GM19025 (cell line): ENCODE data around the gene C4BPB.
"Not testable (repeated sequence)": the region's sequence is repeated elsewhere in the genome, so short reads cannot be mapped to it uniquely, and the experiment has no call there.

ENCODE experiments used
- ATAC-seq: cut with Tn5 transposase; IDR thresholded peaks from one replicate; pipeline ENCODE4 v1.9.1; 2021; ENCODE audit warnings: mild to moderate bottlenecking, low read depth, moderate library complexity; ENCODE audit not compliant: unreplicated experiment

C4BPB gene, protein sequence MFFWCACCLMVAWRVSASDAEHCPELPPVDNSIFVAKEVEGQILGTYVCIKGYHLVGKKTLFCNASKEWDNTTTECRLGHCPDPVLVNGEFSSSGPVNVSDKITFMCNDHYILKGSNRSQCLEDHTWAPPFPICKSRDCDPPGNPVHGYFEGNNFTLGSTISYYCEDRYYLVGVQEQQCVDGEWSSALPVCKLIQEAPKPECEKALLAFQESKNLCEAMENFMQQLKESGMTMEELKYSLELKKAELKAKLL

DNA sequence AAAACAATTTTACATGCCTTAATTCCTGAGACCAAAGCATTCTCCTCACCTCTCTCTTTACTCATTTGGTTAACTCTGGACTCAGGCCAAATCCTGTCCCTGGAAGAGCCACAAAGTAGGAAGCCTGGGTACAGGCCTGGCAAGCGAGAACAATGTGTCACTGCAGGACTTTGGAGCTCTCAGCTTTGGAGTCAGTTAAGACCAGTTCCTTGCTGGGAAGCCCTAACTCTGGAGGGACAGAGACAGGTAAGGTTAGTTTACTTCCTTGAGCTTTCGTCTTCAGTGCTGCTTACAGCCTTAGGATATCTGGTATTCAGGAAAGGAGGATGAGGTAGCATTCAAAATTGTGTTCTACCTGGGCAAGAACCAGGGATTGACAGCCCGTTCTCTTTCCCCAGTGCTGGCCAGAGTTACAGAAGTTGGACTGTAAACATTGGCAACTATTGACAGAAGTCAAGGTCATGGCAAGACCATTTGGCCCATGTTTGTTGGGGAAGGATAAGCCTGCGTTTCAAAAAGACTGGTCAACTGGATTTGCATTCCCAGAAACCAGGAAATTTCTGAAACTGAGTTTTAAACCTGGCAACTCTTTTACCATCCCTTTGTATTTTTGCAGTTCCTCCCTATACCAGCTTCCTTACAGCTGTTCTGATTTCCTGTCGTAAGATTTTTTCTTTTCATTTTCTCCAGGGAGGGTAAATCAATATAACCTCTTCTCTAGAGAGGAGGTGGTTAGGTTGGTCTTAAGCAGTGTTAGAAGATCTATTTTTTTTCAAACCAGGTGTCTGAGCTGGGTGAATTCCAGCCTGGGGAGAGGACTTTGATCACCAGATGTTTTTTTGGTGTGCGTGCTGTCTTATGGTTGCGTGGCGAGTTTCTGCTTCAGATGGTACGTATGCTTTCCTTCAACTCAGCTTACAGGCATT is at the start of gene C4BPB:
Gene C4BPB, plus strand, starts transcription at position 160 of the 926 bp plus-strand sequence. Its CDS starts 672 bp downstream, at position 832.
- no peak for ATAC-seq

DNA sequence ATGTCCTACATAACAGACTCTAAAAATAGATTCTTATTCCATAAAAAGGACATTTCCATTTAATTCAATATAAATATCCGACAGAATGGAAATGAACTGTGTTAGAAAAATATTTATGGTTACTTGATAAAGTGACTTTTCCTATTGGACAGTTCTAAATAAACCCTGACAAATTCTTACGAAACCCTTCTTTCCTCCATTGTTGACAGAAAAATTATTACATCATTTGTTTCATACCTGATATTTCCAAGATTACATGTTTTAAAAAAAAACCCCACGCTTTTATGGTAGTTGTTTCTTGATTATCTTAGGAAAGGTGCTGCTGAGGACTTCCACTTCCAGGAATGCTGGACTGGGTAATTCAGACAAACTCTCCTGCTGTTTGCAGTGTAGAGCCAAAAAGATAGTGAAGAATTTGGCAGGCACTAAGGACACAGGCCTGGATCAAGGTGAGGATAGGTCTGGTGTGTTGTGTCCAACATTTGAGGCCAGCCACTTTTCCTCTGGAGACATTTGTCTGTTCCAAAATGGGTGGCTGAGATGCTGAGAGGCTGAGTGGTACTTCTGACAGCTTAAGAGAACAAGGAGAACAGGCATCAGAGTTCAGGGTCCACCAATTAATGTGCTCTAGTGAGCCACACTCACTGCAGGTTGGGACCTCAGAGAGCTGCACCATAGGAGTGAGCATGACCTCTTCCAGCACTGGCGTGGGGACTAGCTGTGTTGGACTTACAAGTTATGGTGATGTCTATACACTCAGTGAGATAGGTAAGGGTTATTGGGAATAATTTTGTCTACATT is 49.1 kb upstream of the C4BPB start:
- no peak for ATAC-seq

DNA sequence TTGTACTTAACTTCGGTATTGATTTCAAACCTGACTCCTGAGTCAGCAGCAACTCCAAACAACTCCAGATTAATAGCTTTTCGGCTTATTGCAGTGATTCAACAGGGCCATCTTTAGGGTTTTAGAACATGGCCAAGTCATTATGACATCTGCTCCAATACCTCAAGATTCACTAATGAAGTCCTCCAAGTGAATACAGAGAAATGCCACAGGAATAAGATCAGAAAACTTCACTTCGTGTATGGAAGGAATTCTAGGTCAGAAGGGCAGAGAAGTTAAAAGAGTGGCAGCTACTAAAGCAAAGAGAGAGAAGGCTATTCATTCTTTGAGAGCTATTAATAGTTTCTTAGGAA is 48.5 kb upstream of the C4BPB start:
- no peak for ATAC-seq

DNA sequence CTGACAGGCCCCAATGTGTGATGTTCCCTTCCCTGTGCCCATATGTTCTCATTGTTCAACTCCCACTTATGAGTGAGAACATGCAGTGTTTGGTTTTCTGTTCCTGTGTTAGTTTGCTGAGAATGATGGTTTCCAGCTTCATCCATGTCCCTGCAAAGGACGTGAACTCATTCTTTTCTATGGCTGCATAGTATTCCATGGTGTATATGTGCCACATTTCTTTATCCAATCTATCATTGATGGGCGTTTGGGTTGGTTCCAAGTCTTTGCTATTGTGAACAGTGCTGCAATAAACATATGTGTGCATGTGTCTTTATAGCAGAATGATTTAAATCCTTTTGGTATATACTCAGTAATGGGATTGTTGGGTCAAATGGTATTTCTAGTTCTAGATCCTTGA is 47.3 kb upstream of the C4BPB start:
- ATAC-seq = not testable (repeated sequence)

DNA sequence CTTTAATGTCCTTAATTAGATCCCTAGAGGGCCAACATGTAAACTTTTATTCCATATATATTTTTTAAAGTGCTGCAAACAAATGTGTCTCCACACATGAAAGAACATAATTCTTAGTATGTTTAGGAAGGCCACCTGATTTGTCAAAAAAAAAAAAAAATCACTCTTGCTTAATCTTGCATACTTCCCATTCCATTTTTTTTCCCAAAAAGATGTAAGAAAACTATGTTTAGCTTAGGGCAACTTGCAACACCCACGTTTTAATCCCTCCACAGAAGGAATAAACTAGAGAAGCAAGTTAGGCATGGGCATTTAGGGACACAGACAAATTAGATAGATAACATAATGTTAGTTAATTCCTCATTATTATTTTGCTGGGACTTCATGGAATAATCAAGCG is 43.2 kb upstream of the C4BPB start:
- ATAC-seq = no peak

DNA sequence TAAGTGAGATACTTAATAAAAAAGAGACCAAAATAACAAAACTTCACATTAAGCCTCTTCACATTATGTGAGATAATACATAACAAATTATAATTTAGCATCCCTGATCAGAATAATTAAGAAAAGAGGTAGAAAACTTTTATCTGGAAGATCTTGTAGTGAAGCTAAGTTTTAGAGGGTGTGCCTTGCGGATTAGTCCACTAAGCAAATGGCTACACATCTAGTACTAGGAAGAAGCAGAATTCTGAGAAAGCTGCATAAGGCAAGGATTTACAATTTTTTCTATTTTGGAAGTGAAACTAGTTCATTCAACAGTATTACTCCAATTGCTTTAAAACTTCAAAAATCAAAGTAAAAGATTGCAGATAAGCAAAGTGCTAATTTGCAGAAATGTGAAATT is 41.2 kb upstream of the C4BPB start:
- no peak for ATAC-seq

DNA sequence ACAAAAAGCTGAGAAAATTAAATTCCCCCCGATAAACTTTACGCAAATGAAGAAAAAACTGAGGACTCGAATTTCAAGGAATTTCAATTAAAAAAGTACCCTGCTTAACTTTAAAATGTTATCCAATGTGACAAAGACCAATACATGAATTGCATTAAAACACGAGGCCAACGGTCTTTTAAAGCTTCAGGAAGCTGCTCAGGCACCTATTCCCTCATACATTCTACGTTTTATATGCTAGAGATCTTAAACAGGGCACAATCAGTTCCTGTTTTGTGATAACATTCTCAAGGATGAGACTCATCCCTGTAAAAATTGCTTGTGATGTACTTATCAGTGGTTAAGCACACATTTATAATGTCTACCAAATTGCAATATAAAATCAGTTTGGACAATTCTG is 40.6 kb upstream of the C4BPB start:
- ATAC-seq = no peak

DNA sequence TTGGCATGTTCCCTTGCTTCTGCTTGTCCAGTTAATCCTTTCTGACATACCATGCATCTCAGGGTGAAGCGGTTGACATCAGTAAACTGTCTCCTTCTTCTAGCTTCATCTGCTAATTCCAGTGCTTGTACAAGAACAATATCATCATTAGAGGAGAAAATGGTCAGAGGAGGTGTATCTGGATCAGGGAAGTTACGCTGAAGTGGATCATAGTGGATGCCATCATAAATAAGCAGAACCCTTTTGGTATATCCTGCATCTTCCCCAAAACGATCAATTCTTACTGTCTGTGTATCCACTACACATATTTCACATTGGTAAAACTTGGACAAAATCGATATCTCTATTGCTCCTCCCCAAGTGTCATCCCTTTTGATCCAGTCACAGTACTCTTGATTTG is 39.6 kb upstream of the C4BPB start:
- ATAC-seq = no peak

DNA sequence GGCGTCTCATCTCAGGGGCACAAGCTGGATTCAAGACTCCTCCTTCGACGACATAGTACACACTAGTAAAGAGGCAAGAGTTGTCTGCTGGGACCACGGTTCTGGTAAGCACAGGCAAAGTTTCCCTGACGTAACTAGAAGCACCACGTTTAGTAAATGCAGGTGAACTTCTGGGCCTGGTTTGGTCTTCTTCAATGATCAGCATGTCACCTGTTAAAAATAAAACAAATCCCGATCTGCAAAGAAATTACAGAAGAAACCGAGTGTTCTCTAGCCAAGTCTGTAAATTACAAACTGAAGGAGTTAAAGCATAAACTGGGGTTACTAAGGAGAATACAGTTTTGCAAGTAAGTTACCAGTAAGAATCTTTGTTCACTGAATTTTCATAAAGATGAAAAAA is 39.1 kb upstream of the C4BPB start:
- no peak for ATAC-seq

DNA sequence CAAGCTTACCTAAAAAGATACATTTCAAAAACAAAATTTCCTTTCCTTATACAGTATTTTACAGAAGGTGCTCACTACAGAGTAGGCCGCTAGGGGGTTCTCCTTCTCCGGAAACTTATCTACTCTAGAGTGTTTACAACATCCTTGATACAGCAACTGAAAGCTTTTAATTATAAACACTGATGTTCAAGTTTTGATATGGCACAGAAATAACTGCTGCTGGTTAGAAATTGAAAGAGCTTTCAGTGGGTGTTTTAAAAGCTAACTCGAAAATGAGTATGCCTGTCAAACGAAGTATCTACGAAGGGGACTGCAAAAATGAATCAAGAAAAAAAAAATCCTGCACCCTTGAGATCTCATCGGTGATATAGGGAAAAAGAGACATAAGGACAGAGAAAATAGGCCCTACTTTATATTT is 38.7 kb upstream of the C4BPB start:
- no peak for ATAC-seq

DNA sequence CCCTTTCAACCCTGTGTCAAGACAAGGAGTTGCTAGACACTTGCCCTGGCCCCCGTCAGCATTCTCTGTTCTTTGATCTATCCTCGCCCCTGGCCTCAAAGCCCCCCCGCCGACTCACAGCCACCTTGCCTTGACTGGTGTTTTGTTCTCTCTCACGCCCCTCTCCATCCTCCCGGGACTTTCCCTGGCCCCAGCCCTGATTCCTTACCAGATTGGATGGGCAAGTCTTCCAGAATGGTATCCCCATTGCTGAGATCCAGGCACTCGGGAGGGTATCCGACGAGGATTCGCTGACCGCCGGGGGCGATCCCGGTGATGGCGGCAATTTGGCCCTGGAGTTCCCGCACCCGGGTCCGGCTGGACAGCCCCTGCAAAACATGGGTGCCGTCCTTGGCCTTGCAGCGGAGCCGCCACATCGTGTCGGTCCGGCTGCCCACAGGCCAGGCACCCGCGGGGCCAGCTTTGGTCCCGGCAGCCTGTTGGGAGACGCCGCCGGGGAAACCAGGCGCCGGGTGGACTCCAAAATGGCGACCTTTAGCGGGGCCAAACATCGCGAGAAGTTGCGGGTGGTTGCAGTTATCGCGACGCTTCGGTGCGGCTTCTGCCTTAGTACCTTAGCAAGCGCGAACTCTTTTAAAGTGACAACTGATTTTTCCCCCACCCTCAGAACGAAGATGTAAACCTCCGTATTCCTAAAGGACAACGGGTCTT is 38.0 kb upstream of the C4BPB start:
- peak; percentile 40 for ATAC-seq

DNA sequence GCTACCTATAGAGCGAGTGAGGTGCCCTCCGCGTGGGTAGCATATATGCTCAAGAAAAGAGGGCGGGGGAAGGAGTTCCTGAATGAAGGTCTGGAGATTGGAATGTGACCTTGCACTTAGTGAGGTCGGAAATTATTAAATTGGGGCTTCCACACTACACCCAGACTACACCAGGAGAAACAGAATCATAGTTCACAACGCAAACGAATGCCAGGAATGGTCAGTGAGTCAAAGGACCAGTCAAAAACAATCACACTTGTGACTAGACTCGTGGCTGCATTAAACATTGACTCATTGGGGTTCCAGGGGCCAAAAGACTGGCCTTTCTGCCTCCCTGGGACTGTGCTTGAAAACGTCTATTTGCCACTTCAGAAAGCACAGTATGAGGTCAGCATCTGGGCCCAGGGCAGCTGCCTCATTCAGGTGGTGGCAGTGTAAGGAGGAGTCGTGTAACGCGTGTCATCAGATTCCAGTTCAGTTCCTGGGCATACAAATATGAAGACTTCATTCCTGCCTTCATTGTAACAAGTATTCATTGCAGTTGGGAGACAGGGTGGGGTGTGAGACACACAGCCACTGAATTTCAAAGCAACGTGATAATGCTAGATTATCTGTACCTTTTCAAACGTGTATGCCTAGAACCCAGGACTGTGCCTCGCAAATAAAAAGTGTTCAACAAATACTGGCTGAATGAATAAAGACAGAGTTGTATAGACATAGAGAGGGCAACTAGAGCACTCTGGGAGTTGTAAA is 37.3 kb upstream of the C4BPB start, which contains the start of gene YOD1:
Gene YOD1, minus strand, starts transcription at position 18 of the 753 bp plus-strand sequence. CDS start 178 bp downstream, outside the sequence.
- ATAC-seq = no peak

DNA sequence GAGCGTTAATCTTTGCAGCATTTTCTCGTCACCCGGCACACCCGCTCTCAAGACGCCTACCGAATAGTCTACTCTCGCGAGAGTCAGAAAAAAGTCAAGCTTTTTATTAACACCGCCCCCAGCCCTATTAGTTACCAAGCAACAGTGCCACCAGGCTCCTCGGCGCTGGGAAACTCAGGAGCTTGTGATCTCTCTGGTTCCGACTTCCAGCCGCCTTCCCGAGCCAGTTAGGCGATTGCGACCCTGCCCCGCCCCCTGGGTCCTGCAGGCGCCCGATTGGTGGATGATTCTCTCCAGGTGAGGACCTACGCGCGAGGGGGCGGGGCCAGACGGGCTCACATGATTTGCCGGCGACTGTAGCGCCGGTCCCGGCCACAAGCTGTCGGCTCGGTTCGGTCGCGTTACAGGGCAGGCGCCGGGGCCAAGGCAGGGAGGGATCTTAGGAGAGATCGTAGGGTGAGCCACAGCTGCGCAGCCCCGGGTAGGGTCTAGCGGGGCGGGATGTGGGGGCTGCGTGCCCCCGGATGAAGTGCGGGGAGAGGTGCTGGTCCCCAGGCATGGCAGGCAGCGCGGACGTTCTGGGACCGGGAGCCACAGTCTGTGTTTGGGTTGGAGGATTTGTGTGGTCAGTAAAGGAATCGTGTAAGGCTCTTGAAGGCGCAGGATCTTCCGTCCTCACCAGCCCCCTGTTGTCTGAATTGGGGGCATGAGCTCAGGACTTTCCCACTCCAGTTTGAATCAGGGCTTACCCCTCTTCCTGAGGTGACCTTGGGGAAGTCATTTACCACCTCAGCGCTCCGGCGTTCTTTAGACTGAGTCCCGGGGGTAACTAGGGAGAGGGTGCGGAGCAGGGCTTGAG is 35.5 kb upstream of the C4BPB start, which contains the start of gene PFKFB2:
Gene PFKFB2, plus strand, starts transcription at position 365 of the 859 bp plus-strand sequence. CDS start 1,443 bp downstream, outside the sequence.
- ATAC-seq = peak; percentile 80

DNA sequence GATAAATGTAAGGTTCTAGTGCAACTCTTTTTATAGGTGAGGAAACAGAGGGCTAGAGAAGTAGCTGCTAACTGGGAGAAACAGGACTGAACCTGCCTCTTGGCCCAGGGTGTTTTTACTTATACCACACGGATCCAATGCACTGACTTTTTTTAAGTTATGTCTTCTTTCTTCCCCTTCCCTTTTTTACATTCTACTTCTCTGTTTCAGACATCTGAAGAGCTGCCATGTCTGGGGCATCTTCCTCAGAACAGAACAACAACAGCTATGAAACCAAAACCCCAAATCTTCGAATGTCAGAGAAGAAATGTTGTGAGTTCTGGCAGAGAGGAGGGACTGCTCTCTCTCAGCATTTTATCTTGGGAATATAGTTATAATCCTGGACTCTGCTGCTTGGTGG is 34.2 kb upstream of the C4BPB start:
- ATAC-seq = no peak

DNA sequence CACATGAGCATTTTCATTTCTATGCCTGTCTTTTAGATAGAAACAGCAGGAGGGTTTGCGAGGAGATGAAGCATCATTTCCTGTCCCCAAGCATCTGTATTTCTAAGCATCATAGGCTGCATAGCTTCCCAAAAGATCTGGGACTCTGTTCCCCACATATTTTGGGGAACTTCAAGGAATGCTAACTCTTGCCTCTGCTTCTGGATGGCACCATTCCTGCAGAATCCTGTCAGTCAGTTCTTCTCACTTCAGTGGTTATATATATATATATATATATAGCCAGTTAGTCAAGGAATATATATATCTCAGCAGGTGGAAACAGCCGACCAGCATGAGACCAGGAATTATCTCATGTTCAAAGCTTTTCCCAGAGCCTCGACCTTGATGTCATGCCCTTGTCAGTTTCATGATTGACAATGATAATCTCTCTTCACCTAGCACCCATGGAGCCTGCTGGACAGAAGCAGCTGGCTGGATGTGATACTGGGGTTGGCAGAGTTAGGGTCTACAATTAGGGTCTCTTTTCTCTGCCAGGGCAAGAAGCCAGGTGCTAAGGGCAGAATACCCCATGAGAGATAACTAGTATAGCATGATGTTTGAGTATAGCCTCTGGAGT is 33.2 kb upstream of the C4BPB start:
- ATAC-seq = no peak

DNA sequence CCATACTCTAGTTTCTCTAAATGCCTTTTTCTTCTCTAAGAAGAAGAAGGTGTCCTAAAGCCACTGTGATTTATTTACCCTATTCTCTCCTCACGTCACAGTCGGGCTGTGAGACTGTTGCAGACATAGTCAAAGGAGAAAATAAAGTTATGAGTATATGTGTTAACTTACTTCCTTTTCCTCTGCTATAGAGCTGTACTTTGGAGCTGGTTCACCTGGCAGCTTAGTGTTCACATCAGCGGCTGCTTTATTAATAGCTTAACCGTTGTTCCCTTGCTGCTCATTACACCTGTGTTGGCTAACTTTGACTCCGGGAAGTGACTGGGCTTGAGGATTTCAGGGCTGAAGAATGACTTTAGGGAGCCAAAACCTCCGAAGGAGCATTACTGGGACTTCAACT is 32.0 kb upstream of the C4BPB start:
- ATAC-seq = no peak

DNA sequence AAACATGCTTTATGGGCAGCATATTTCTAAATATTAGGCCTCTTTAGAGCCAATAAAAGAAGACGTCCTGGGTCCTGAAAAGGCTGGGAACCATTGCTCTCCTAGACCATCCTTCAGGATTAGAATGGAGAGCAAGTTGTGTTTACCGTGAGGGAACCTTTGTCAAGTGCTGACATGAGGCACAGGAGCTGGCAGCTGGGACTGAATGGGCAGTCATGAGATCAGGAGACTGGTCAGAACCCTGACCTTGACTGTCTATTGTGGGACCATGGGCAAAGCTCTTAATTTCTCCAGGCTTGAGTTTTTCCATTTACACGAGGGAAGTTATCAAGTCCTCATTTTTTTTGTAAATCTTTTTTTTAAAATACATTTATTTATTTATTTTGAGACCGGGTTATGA is 30.4 kb upstream of the C4BPB start:
- no peak for ATAC-seq
